Esophagus squamous epithelium (tissue), 5 donors: ENCODE measurements around the gene PEAK1. TPM values are rescaled to one million over a fixed set of nuclear protein-coding genes. Genes with fewer than 3 reads are reported as not detected.
A peak's percentile ranks its signal among the peaks of the same experiment; 100 is the strongest.
"Not testable (repeated sequence)": the region's sequence is repeated elsewhere in the genome, so short reads cannot be mapped to it uniquely, and the experiment has no call there.

ENCODE experiments used
- DNase-seq: peaks from one replicate; lab custom pipeline; 2025; lab: John Stamatoyannopoulos, UW
- H3K27ac ChIP-seq, 4 donors: fragments of 200-600 bp; sonication (generic); one replicate each; pipeline ENCODE4 v1.5.1; 2016 to 2019; ENCODE audit warnings: mild to moderate bottlenecking in 1 of 4
- H3K27me3 ChIP-seq, 4 donors: fragments of 200-600 bp; sonication (generic); 1 replicate in 3 of 4; 2 replicates in 1 of 4; pipeline versions ENCODE4 v1.5.1 to v1.6.0; 2017 to 2021; ENCODE audit warnings: antibody characterized with exemption in 1 of 4
- H3K36me3 ChIP-seq, 3 donors: fragments of 200-600 bp; sonication (generic); one replicate each; pipeline ENCODE4 v1.5.1; 2016 to 2019
- H3K4me1 ChIP-seq, 3 donors: fragments of 200-600 bp; sonication (generic); one replicate each; pipeline ENCODE4 v1.5.1; 2017 to 2019
- H3K4me3 ChIP-seq, 4 donors: fragments of 200-600 bp; sonication (generic); 1 replicate in 3 of 4; 2 replicates in 1 of 4; pipeline ENCODE4 v1.5.1; 2016 to 2019; ENCODE audit warnings: mild to moderate bottlenecking in 2 of 4, moderate library complexity in 1 of 4
- H3K9me3 ChIP-seq, 3 donors: fragments of 200-600 bp; sonication (generic); one replicate each; pipeline ENCODE4 v1.5.1; 2016 to 2019
- CTCF ChIP-seq, 6 experiments: fragments of 450-650 bp in 4 of 6; fragments of 200-600 bp in 2 of 6; sonication (generic) in 2 of 6; IDR thresholded peaks; one replicate each; pipeline ENCODE4 v1.5.1; 2016 to 2019; ENCODE audit warnings: antibody characterized with exemption in 6 of 6, mild to moderate bottlenecking in 4 of 6, moderate library complexity in 4 of 6
- POLR2A ChIP-seq, 4 donors: fragments of 450-650 bp; IDR thresholded peaks; one replicate each; pipeline ENCODE4 v1.6.1; 2017; ENCODE audit warnings: antibody characterized with exemption in 4 of 4, mild to moderate bottlenecking in 4 of 4, moderate library complexity in 3 of 4
- WGBS, 2 donors: methylation state at CpG; one replicate each; pipeline ENCODE4 v1.1.5; 2018; 5-methylcytosine and 5-hydroxymethylcytosine counted together
- intact Hi-C: fragments of 100-400 bp; cut with DNase I; formaldehyde crosslinking; loops from one replicate; pipeline ENCODE4 v1.15.0; 2022
- total RNA-seq, 4 donors: library from RNA; depleted of rRNA; stranded (reverse); fragments of >200 nt; gene quantifications; one replicate each; pipeline ENCODE4 v1.1.0, GENCODE V29; 2016
- donor health status: DM: yes; HTN: yes; CAD: no.

PEAK1 gene
- total RNA-seq, 4 donors from 2014 or later, result 8.6 to 47.3 (median 14.0) TPM

- intact Hi-C loops, result no loop called here
- peaks cover 0 to 25% (median 0%) of the 10 kb centered on the region in 3 donors for H3K36me3 ChIP-seq
- peaks cover 4 to 21% (median 10%) of the 10 kb centered on the region in 3 donors for H3K4me1 ChIP-seq
- DNase-seq, result no peak
- H3K4me3 ChIP-seq, result no peak overlapping the region
- H3K9me3 ChIP-seq, result no peaks in the 10 kb centered on the region
- peak overlapping the region in 1 of 4 donors; percentile 8 for H3K27ac ChIP-seq
- no peak for TF ChIP-seq POLR2A (IDR thresholded peaks at IDR 0.05)
- no peak for TF ChIP-seq CTCF (IDR thresholded peaks at IDR 0.05)
- H3K27me3 ChIP-seq, result no peaks in the 10 kb centered on the region
- WGBS, 2 donors, result 55 to 60% methylated on average over 7 of the region's 7 CpGs
Measured at GRCh38 chr15:77160562-77161478, 259.1 kb downstream of the PEAK1 start.

- DNase-seq, H3K9me3 ChIP-seq, H3K4me1 ChIP-seq, H3K27me3 ChIP-seq, H3K27ac ChIP-seq, H3K4me3 ChIP-seq, intact Hi-C loops: not testable (repeated sequence)
- peaks cover 0 to 30% (median 0%) of the 10 kb centered on the region in 3 donors for H3K36me3 ChIP-seq
- WGBS, 2 donors, result 77 to 100% methylated on average over 4 to 9 of the region's 11 CpGs
Measured at GRCh38 chr15:77156000-77156399, 263.9 kb downstream of the PEAK1 start.

- Histone ChIP-seq H3K36me3 (peaks cover 0 to 4% (median 0%) of the 10 kb centered on the region in 3 donors), H3K9me3 (no peaks in the 10 kb centered on the region), H3K27ac (no peak overlapping the region), H3K4me1 (no peaks in the 10 kb centered on the region), H3K4me3 (no peak overlapping the region), H3K27me3 (no peaks in the 10 kb centered on the region)
- TF ChIP-seq POLR2A (IDR thresholded peaks at IDR 0.05) (no peak), CTCF (IDR thresholded peaks at IDR 0.05) (no peak)
- 80 to 92% methylated on average over 2 of the region's 2 CpGs for WGBS, 2 donors
- no peak for DNase-seq
- intact Hi-C loops, result no loop called here
Measured at GRCh38 chr15:77148191-77148590, 271.7 kb downstream of the PEAK1 start.

GRCh38 chr15:77145370-77145769, 274.5 kb downstream of the PEAK1 start:
- no peak for DNase-seq
- peaks cover 0 to 11% (median 0%) of the 10 kb centered on the region in 3 donors for H3K36me3 ChIP-seq
- peak overlapping the region in 2 of 4 donors; percentile 22 to 33 for H3K27ac ChIP-seq
- intact Hi-C loops, result no loop called here
- no peaks in the 10 kb centered on the region for H3K27me3 ChIP-seq
- 85 to 92% methylated on average over 1 of the region's 1 CpG for WGBS, 2 donors
- no peaks in the 10 kb centered on the region for H3K4me1 ChIP-seq
- TF ChIP-seq CTCF (IDR thresholded peaks at IDR 0.05), result no peak
- no peak for TF ChIP-seq POLR2A (IDR thresholded peaks at IDR 0.05)
- H3K4me3 ChIP-seq, result no peak overlapping the region
- peaks cover 0 to 5% (median 2%) of the 10 kb centered on the region in 3 donors for H3K9me3 ChIP-seq

- no peak for DNase-seq
- Histone ChIP-seq H3K36me3 (peaks cover 0 to 11% (median 0%) of the 10 kb centered on the region in 3 donors), H3K27me3 (no peaks in the 10 kb centered on the region), H3K9me3 (peaks cover 0 to 8% (median 6%) of the 10 kb centered on the region in 3 donors), H3K4me1 (no peaks in the 10 kb centered on the region), H3K4me3 (no peak overlapping the region), H3K27ac (peak overlapping the region in 2 of 4 donors; percentile 31 to 33)
- TF ChIP-seq POLR2A (IDR thresholded peaks at IDR 0.05), result no peak
- no peak for TF ChIP-seq CTCF (IDR thresholded peaks at IDR 0.05)
- WGBS, 2 donors, result 79 to 84% methylated on average over 4 of the region's 4 CpGs
- intact Hi-C loops, result no loop called here
Measured at GRCh38 chr15:77144492-77145070, 275.3 kb downstream of the PEAK1 start.
